Hepatocyte (in vitro differentiated cells): ENCODE measurements around the gene CNIH2. TPM values are rescaled to one million over a fixed set of nuclear protein-coding genes. Genes with fewer than 3 reads are reported as not detected.

Experiments
- DNase-seq: peaks from one replicate; pipeline ENCODE4 v3.0.0-alpha.2; 2016; ENCODE audit warnings: low spot score
- H2AFZ ChIP-seq: fragments of 200-600 bp; sonication (generic); 2 replicates; pipeline ENCODE4 v1.6.0; 2016; ENCODE audit warnings: antibody characterized with exemption, mild to moderate bottlenecking
- H3K27ac ChIP-seq: fragments of 200-600 bp; sonication (generic); 2 replicates; pipeline ENCODE4 v1.5.1; 2016; ENCODE audit warnings: mild to moderate bottlenecking
- H3K27me3 ChIP-seq: fragments of 200-600 bp; sonication (generic); 2 replicates; pipeline ENCODE4 v1.6.1; 2016
- H3K36me3 ChIP-seq: fragments of 200-600 bp; sonication (generic); replicated peaks from 2 replicates; pipeline ENCODE4 v1.5.1; 2016; ENCODE audit warnings: low read depth; ENCODE audit not compliant: insufficient read depth
- H3K4me1 ChIP-seq: fragments of 200-600 bp; sonication (generic); 2 replicates; pipeline ENCODE4 v1.5.1; 2016; ENCODE audit warnings: mild to moderate bottlenecking, moderate library complexity; ENCODE audit not compliant: insufficient read depth
- H3K4me2 ChIP-seq: fragments of 200-600 bp; sonication (generic); 2 replicates; pipeline ENCODE4 v1.6.0; 2016
- H3K4me3 ChIP-seq: fragments of 200-600 bp; sonication (generic); 2 replicates; pipeline ENCODE4 v1.5.1; 2016; ENCODE audit warnings: mild to moderate bottlenecking
- H3K79me2 ChIP-seq: fragments of 200-600 bp; sonication (generic); 2 replicates; pipeline ENCODE4 v1.6.0; 2017; ENCODE audit warnings: mild to moderate bottlenecking
- H3K9me2 ChIP-seq: fragments of 200-600 bp; sonication (generic); replicated peaks from 2 replicates; pipeline ENCODE4 v1.6.0; 2017; ENCODE audit warnings: mild to moderate bottlenecking; ENCODE audit not compliant: insufficient read depth
- H3K9me3 ChIP-seq: fragments of 200-600 bp; sonication (generic); 2 replicates; pipeline ENCODE4 v1.5.1; 2016; ENCODE audit warnings: low read depth, mild to moderate bottlenecking
- H4K20me1 ChIP-seq: fragments of 200-600 bp; sonication (generic); 2 replicates; pipeline ENCODE4 v1.6.0; 2016; ENCODE audit warnings: mild to moderate bottlenecking; ENCODE audit not compliant: insufficient read depth, poor library complexity, severe bottlenecking
- CTCF ChIP-seq: fragments of 200-600 bp; sonication (generic); IDR thresholded peaks from 2 replicates; pipeline ENCODE4 v1.5.1; 2016; ENCODE audit warnings: antibody characterized with exemption, mild to moderate bottlenecking; ENCODE audit not compliant: poor library complexity
- EZH2 ChIP-seq: fragments of 200-600 bp; sonication (generic); IDR thresholded peaks from 2 replicates; pipeline ENCODE4 v1.6.1; 2016; ENCODE audit warnings: antibody characterized with exemption, mild to moderate bottlenecking, borderline replicate concordance
- EZH2phosphoT487 ChIP-seq: fragments of 200-600 bp; sonication (generic); IDR thresholded peaks from one replicate; pipeline ENCODE4 v1.6.1; 2018; ENCODE audit warnings: antibody characterized with exemption, mild to moderate bottlenecking, low read depth, moderate library complexity; ENCODE audit not compliant: unreplicated experiment, severe bottlenecking
- WGBS: methylation state at CpG from one replicate; pipeline ENCODE4 v1.1.6; 2016; ENCODE audit warnings: low lambda C conversion rate; ENCODE audit errors: missing lambda C conversion rate; 5-methylcytosine and 5-hydroxymethylcytosine counted together
- polyA plus RNA-seq: library from polyadenylated mRNA; unstranded; fragments of >200 nt; fragmentation: Nextera tagmentation; extraction: Ambion mirVana; gene quantifications from 2 replicates; pipeline ENCODE4 v1.2.1, GENCODE V29; 2016
- total RNA-seq: library from RNA; depleted of rRNA; stranded (reverse); fragments of >200 nt; gene quantifications from 2 replicates; pipeline ENCODE4 v1.2.3, GENCODE V29; 2014

The CNIH2 gene
- total and polyA plus RNA-seq, 2 experiments from 2014 or later, result 1.7 to 6.2 TPM

- TF ChIP-seq CTCF, result no peak
- no peak for TF ChIP-seq EZH2
- no peak for TF ChIP-seq EZH2phosphoT487
- Histone ChIP-seq H3K9me2 (no peaks in the 10 kb centered on the region), H4K20me1 (no peaks in the 10 kb centered on the region), H3K4me2 (no peak overlapping the region), H3K4me1 (peaks cover 50% of the 10 kb centered on the region), H3K9me3 (no peaks in the 10 kb centered on the region), H3K27me3 (no peaks in the 10 kb centered on the region), H3K27ac (no peak overlapping the region), H3K79me2 (no peaks in the 10 kb centered on the region), H3K4me3 (no peak overlapping the region), H2AFZ (no peak overlapping the region), H3K36me3 (no peaks in the 10 kb centered on the region)
- no peak for DNase-seq
- 86% methylated on average over 11 of the region's 11 CpGs for WGBS
Measured at GRCh38 chr11:66322732-66323427, 44.9 kb downstream of the CNIH2 start.

- Histone ChIP-seq H3K79me2 (no peaks in the 10 kb centered on the region), H3K4me3 (no peak overlapping the region), H3K4me1 (peaks cover 50% of the 10 kb centered on the region), H2AFZ (no peak overlapping the region), H3K27ac (no peak overlapping the region), H3K9me3 (no peaks in the 10 kb centered on the region), H3K27me3 (no peaks in the 10 kb centered on the region), H3K9me2 (no peaks in the 10 kb centered on the region), H3K4me2 (no peak overlapping the region), H4K20me1 (no peaks in the 10 kb centered on the region), H3K36me3 (no peaks in the 10 kb centered on the region)
- DNase-seq, result no peak
- WGBS, result 100% methylated on average over 1 of the region's 1 CpG
- TF ChIP-seq CTCF, result no peak
- TF ChIP-seq EZH2, result no peak
- TF ChIP-seq EZH2phosphoT487, result no peak
Measured at GRCh38 chr11:66323684-66324083, 45.7 kb downstream of the CNIH2 start.

GRCh38 chr11:66324664-66325063, 46.7 kb downstream of the CNIH2 start:
- no peaks in the 10 kb centered on the region for H3K9me3 ChIP-seq
- H3K27me3 ChIP-seq, result no peaks in the 10 kb centered on the region
- DNase-seq, result no peak
- H3K79me2 ChIP-seq, result no peaks in the 10 kb centered on the region
- H3K9me2 ChIP-seq, result no peaks in the 10 kb centered on the region
- H3K4me2 ChIP-seq, result peak overlapping the region; percentile 33
- TF ChIP-seq EZH2, result no peak
- no peak for TF ChIP-seq EZH2phosphoT487
- no peak for TF ChIP-seq CTCF
- no peak overlapping the region for H3K4me3 ChIP-seq
- peaks cover 46% of the 10 kb centered on the region for H3K4me1 ChIP-seq
- H3K27ac ChIP-seq, result peak overlapping the region; percentile 94
- H3K36me3 ChIP-seq, result no peaks in the 10 kb centered on the region
- H2AFZ ChIP-seq, result no peak overlapping the region
- 55% methylated on average over 5 of the region's 10 CpGs for WGBS
- H4K20me1 ChIP-seq, result no peaks in the 10 kb centered on the region
